Measurements from ENCODE around the gene SURF2. TPM values are rescaled to one million over a fixed set of nuclear protein-coding genes. Genes with fewer than 3 reads are reported as not detected.

Gene SURF2
- polyA plus RNA-seq, 1 of the 3 experiments (the other 2 are of a cell fraction): 46.8 TPM

DNA sequence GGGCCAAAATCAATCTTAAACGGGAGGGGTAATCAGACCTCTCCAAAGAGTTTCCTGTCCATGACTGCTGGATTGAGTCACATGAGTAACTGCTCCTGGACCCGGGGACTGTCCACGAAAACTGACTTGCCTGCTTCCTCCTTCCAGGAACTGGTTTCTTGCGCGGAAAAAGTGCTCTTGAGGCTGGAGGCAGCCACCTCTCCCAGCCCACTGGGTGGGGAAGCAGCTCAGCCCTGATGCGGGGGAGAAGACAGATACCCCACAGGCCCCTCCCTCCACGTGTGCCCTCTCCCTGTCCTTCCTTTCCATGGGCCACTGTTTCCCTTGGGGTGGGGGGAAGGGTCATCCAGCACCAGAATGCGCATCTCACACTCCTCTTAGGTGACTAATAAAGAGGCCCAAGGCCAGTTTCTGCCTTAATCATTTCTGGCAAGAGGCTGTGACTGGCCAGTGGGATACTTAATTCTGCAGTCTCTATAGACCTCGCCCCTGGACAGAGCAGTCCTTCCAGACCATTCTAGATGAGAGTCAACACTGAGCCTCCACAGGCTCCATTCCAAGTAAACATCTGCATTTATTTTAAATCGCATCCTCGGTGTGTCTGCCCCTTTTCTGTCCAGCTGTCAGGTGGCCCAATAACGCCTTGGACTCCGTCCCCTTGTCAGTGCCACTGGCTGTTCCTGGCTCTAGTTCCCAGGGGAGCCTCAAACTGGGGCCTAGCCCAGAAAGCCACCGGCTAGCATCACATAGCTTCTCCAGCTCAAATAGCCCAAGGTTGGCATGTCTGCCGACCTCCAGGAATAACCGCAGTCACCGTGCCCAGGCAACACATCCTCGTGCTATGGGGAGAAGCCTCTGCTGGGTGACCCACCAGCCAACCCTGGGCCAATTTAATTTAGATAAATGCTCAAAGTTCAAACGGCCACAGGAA lies 49.4 kb downstream of the SURF2 start:
- CTCF ChIA-PET: interaction anchor here (0.6 to 3.0 kb wide), 9 partner anchors 10 to 211 kb away, joined by 3 to 23 read pairs (median 4); partner anchors contain the start of genes REXO4 and STKLD1
- Histone ChIP-seq H3K9me2 (no peaks in the 10 kb centered on the region), H3K9me3 (no peaks in the 10 kb centered on the region), H3K27me3 (ENCODE audit: insufficient read depth) (no peaks in the 10 kb centered on the region), H3K36me3 (replicated peaks in 1 of 2; ENCODE audit: control insufficient read depth in 1 of 2, insufficient read depth in 2 of 2, low read length in 1 of 2) (peaks cover 21 to 45% of the 10 kb centered on the region in 2 experiments), H3K4me1 (ENCODE audit: control insufficient read depth in 1 of 2, insufficient read depth in 2 of 2, low read depth in 1 of 2, low read length in 1 of 2) (no peaks in the 10 kb centered on the region), H3K4me2 (no peak overlapping the region), H3F3A (replicated peaks; ENCODE audit: insufficient read depth) (peaks cover 4% of the 10 kb centered on the region), H4K20me1 (ENCODE audit: insufficient read depth) (no peaks in the 10 kb centered on the region), H3K4me3 (ENCODE audit: low read depth in 2 of 2, low read length in 1 of 2) (no peak overlapping the region), H3K9ac (no peak overlapping the region), H3K79me2 (ENCODE audit: insufficient read depth) (no peaks in the 10 kb centered on the region), H3K27ac (ENCODE audit: low read depth in 2 of 2, low read length in 1 of 2) (no peak overlapping the region), H2AFZ (ENCODE audit: low read depth) (no peak overlapping the region)
- DNase-seq: no peak
- TF ChIP-seq, protein P1, sequence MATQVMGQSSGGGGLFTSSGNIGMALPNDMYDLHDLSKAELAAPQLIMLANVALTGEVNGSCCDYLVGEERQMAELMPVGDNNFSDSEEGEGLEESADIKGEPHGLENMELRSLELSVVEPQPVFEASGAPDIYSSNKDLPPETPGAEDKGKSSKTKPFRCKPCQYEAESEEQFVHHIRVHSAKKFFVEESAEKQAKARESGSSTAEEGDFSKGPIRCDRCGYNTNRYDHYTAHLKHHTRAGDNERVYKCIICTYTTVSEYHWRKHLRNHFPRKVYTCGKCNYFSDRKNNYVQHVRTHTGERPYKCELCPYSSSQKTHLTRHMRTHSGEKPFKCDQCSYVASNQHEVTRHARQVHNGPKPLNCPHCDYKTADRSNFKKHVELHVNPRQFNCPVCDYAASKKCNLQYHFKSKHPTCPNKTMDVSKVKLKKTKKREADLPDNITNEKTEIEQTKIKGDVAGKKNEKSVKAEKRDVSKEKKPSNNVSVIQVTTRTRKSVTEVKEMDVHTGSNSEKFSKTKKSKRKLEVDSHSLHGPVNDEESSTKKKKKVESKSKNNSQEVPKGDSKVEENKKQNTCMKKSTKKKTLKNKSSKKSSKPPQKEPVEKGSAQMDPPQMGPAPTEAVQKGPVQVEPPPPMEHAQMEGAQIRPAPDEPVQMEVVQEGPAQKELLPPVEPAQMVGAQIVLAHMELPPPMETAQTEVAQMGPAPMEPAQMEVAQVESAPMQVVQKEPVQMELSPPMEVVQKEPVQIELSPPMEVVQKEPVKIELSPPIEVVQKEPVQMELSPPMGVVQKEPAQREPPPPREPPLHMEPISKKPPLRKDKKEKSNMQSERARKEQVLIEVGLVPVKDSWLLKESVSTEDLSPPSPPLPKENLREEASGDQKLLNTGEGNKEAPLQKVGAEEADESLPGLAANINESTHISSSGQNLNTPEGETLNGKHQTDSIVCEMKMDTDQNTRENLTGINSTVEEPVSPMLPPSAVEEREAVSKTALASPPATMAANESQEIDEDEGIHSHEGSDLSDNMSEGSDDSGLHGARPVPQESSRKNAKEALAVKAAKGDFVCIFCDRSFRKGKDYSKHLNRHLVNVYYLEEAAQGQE (IDR thresholded peaks at IDR 0.05; ENCODE audit: low read depth, low read length): no peak
- no peak for TF ChIP-seq TAF1 (IDR thresholded peaks at IDR 0.05; ENCODE audit: borderline replicate concordance, low read depth, low read length)
- TF ChIP-seq, protein P2, sequence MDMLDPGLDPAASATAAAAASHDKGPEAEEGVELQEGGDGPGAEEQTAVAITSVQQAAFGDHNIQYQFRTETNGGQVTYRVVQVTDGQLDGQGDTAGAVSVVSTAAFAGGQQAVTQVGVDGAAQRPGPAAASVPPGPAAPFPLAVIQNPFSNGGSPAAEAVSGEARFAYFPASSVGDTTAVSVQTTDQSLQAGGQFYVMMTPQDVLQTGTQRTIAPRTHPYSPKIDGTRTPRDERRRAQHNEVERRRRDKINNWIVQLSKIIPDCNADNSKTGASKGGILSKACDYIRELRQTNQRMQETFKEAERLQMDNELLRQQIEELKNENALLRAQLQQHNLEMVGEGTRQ (IDR thresholded peaks at IDR 0.05; ENCODE audit: borderline replicate concordance, low read depth, low read length): no peak
- TF ChIP-seq, protein P3, sequence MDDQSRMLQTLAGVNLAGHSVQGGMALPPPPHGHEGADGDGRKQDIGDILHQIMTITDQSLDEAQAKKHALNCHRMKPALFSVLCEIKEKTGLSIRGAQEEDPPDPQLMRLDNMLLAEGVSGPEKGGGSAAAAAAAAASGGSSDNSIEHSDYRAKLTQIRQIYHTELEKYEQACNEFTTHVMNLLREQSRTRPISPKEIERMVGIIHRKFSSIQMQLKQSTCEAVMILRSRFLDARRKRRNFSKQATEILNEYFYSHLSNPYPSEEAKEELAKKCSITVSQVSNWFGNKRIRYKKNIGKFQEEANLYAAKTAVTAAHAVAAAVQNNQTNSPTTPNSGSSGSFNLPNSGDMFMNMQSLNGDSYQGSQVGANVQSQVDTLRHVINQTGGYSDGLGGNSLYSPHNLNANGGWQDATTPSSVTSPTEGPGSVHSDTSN (IDR thresholded peaks at IDR 0.05): no peak
- TF ChIP-seq, protein P4, sequence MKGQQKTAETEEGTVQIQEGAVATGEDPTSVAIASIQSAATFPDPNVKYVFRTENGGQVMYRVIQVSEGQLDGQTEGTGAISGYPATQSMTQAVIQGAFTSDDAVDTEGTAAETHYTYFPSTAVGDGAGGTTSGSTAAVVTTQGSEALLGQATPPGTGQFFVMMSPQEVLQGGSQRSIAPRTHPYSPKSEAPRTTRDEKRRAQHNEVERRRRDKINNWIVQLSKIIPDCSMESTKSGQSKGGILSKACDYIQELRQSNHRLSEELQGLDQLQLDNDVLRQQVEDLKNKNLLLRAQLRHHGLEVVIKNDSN (IDR thresholded peaks at IDR 0.05; ENCODE audit: borderline replicate concordance, low read depth): no peak
- no peak for TF ChIP-seq SMC3 (IDR thresholded peaks at IDR 0.05; ENCODE audit: low read depth, low read length)
- no peak for TF ChIP-seq NFIC (IDR thresholded peaks at IDR 0.05; ENCODE audit: borderline replicate concordance)
- TF ChIP-seq RXRA (IDR thresholded peaks at IDR 0.05; ENCODE audit: borderline replicate concordance, low read depth): no peak
- no peak for TF ChIP-seq GABPA (IDR thresholded peaks at IDR 0.05; ENCODE audit: low read depth)
- TF ChIP-seq, protein P5, sequence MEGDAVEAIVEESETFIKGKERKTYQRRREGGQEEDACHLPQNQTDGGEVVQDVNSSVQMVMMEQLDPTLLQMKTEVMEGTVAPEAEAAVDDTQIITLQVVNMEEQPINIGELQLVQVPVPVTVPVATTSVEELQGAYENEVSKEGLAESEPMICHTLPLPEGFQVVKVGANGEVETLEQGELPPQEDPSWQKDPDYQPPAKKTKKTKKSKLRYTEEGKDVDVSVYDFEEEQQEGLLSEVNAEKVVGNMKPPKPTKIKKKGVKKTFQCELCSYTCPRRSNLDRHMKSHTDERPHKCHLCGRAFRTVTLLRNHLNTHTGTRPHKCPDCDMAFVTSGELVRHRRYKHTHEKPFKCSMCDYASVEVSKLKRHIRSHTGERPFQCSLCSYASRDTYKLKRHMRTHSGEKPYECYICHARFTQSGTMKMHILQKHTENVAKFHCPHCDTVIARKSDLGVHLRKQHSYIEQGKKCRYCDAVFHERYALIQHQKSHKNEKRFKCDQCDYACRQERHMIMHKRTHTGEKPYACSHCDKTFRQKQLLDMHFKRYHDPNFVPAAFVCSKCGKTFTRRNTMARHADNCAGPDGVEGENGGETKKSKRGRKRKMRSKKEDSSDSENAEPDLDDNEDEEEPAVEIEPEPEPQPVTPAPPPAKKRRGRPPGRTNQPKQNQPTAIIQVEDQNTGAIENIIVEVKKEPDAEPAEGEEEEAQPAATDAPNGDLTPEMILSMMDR (IDR thresholded peaks at IDR 0.05): no peak
- no peak for TF ChIP-seq SIN3A (IDR thresholded peaks at IDR 0.05; ENCODE audit: borderline replicate concordance, low read depth, low read length)
- no peak for TF ChIP-seq YY1 (IDR thresholded peaks at IDR 0.05; ENCODE audit: low read depth)
- 82% methylated on average over 14 of the region's 19 CpGs for WGBS (ENCODE audit: low lambda C conversion rate)
- POLR2A ChIA-PET: no interaction called here
